Stimulated activated CD4-positive, alpha-beta T cell treated with anti-CD3 and anti-CD28 coated beads, Interleukin-15, amount 100 ng/mL, for 48 hours (primary cell): Measurements from ENCODE around the gene FEN1.
A peak's percentile ranks its signal among the peaks of the same experiment; 100 is the strongest.

Source experiments
- DNase-seq, 2 donors: peaks; one replicate each; pipeline ENCODE4 v3.0.0-alpha.2; 2020; ENCODE audit warnings: low read depth in 2 of 2

Gene FEN1

GRCh38 chr11:61775106-61775505 is 17.6 kb upstream of the FEN1 start:
- DNase-seq, result no peak

DNA sequence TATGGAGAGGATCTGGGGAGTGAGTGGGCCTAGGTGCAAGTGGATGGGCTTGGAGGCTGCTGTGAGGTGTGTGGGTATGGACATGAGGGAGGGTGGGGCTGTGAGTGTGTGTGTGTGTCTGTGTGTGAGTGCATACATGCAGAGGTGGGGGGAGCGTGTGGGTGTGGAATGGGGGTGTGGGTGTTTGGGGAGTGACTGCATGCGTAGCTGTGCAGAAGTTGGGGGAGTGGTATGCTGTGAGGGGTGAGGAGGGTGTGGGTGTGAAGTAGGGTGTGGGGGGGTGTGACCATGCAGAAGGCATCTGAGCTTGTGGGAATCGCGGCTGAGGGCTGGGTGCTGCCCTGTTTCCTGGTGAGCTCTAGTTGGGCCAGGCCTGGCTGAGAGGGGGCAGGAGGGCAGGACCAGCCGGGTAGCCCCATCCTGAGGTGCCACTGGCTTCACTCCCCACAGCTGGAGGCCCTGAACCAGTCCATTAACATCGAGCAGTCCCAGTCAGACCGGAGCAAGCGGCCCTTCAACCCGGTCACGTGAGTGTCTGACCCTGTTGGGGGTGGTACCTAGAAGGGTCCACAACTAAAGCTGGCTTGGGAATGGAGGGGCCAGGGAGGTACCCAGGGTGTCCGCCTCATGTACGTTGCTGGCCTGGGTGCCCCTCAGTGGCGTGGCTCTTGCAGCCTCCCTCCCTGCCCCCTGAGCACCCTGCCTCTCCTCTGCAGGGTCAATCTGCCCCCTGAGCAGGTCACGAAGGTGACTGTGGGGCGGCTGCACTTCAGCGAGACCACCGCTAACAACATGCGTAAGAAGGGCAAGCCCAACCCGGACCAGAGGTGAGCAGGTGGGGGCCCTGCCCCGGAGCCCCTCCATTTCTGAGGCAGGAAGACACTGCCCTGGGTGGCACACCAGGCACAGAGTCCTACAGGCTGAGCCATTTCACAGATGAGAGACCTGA is 16.8 kb upstream of the FEN1 start:
- no peak for DNase-seq

- peak; percentile 37 to 67 for DNase-seq
Observed at GRCh38 chr11:61776561-61777075, 16.1 kb upstream of the FEN1 start.

DNA sequence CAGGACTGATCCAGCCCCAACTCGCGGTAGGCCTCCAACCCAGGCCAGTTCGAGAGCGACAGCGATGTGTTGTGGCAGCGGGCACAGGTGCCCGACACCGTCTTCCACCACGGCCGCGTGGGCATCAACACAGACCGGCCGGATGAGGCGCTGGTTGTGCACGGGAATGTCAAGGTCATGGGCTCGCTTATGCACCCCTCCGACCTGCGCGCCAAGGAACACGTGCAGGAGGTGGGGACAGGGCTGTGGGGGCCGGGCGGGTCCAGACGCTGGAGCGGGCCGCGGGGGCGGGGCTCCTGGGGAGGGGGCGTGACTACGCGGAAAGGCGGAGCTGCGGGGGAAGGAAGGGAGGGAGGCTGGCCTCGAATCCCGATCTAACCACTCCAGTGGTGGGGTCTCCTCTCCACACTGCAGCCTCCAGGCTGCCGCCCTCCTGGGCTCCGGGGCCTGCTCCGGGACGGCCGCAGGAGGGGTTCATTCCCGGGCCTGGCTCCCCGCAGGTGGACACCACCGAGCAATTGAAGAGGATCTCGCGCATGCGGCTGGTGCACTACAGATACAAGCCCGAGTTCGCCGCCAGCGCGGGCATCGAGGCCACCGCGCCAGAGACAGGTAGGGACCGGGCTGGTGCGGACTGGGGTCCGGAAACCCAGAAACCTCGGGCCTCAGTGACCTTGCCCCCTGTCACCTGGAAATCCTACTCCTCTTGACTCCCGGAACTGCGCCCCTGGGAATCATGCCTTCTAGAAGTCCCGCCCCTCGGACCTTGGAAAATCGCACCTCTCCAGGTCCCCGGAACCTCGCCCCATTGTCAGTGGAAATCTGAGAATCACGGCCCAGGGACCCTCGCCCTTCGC is 15.2 kb upstream of the FEN1 start:
- DNase-seq, result peak in 1 of 2 donors; percentile 45

DNA sequence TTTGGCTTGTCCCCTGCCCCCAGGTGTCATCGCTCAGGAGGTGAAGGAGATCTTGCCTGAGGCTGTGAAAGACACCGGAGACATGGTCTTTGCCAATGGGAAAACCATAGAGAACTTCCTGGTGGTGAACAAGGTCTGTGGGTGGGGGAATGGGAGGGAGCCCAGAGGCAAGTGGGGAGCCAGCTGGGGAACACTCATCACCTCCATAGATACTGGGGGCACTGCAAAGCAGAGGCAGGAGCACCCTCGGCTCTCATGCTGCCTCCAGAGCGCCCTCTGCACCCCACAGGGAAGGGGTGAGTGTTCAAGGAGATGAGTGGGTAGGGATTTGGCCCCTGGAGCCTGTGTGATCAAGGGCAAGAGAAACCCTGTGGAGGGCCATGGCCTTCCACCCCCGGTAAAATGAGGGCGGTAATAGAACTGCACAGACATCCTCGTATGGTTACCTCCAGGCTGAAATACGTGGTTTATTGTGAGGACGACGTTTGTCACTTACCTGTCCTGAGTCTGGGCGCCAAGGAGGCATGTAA is 14.3 kb upstream of the FEN1 start:
- no peak for DNase-seq

DNA sequence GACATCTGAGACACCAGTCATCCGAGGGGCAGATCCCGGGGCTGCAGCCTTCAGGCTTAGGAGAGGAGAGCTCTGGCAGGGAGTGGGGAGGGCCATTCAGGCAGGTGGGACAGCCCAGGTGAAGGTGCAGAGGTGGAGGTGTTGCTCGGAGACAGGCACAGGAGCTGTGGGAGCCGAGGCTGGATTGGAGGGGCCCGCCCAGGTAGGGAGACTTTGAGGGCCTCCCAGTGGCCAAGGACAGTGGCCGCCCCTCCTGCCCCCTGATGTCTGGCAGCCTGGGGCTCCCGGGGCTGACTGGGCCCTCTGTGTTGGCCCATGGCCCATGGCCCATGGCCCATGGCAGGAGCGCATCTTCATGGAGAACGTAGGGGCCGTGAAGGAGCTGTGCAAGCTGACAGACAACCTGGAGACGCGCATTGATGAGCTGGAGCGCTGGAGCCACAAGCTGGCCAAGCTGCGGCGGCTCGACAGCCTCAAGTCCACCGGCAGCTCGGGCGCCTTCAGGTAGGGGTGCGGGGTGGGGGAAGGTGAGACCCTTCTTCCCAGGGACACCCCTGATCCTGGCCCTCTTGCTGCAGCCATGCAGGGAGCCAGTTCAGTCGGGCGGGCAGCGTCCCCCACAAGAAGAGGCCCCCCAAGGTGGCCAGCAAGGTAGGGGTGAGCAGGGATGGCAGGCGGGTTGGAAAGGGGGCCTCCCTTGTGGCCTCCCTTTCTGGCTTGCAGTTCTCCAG is 13.6 kb upstream of the FEN1 start:
- DNase-seq, result no peak

GRCh38 chr11:61779666-61780525 is 12.8 kb upstream of the FEN1 start:
- no peak for DNase-seq

DNA sequence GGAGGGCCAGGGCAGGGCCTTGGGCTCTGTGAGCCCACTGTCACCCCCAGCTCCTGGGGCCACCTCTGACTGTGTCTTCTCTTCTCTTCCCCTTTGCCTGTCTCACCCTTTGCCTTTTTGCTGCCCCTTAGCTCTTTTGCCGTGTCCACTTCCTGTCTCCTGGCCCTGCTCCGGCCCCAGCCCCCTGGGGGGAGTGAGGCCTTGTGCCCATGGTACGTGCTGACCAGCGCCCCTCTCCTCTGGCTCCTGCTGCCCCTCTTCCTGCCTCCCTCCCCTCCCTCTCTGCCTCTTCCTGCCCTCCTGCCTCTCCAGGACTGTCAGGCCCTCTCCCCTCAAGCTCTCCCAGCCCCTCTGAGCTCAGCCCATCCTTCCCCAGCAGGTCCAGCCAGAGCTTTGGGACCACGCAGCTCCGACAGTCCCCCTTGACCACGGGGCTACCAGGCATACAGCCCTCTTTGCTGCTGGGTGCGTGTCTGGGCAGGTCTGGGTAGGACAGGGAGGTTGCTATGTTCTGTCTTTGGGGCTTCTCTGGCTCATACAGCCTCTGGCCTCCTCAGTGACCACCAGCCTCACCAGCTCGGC is 12.0 kb upstream of the FEN1 start:
- DNase-seq, result no peak

GRCh38 chr11:61781585-61781984 is 11.1 kb upstream of the FEN1 start:
- DNase-seq, result no peak

DNA sequence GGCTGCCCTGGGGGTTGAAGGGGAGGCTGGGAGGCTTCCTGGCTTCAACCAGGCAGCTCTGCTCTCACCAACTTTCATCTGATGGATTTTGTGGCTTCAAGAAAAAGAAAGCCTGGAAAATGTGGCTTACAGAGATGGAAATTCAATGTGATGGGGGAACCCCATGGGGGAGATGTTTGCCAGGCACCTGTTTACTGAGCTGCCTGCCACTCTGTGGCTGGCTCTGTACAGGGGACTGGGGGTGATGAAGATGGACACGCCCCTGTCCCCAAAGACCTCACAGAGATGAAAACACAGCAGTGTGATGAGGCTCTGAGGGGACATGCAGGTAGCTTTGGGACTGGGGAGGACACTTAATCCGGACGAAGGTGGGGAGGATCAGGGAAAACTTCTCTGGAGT is 10.4 kb upstream of the FEN1 start:
- DNase-seq, result no peak

- DNase-seq, result no peak
Observed at GRCh38 chr11:61782841-61783240, 9.9 kb upstream of the FEN1 start.

GRCh38 chr11:61783717-61784505 is 8.8 kb upstream of the FEN1 start:
- DNase-seq, result no peak

- no peak for DNase-seq
Observed at GRCh38 chr11:61784506-61784805, 8.3 kb upstream of the FEN1 start.

DNA sequence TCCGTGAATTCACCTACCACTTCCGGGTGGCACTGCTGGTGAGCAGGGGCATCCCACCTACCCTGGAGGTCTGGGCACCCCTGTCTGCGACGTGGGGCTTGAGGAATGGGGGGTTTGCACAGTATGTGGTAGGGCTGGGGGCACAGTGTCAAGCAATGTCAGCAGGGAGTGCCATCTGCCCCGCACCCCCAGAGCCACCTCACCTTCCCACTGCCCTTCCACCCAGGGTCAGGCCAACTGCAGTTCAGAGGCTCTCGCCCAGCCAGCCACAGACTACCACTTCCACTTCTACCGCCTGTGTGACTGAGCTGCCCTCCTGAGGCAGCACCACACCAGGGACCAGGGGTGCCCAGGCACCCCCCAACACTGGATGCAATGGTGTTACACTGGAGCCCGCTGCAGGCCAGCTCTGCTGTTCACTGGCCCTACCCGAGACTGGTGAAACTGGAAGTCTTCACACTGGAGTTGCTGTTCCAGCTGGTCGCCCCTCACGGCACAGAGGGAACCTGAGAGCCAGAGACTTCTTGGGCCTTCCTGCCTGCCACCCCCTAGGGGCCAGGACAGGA is 6.8 kb upstream of the FEN1 start:
- DNase-seq, result no peak

DNA sequence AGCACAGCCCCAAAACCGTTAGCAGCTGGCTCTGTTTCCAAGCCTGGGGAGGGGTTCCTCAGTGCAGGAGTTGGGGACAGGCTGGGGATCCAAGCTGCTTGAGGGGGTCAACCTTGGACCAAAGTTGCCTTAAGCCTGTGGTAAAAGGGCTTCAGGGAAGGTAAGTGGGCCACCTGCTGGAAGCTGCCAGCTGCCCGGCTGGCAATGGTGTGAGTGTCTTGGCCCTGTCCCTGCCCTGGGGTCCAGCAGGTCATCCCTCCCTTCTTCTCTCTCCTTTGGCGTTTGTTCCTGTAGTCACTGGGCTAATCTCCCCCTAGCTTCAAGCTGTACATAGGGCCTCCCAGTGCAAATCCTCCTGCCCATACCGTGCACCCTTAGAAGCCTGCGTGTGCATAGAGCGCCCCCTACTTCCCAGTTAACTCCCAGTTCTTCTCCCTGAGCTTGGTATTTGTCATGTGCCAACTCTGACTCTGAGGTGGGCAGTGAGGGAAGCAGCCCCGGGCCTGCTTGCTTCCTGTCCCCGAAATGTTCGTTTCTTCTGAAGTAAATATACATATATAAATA is 4.7 kb upstream of the FEN1 start:
- no peak for DNase-seq

- DNase-seq, result peak in 1 of 2 donors; percentile 31
Observed at GRCh38 chr11:61791737-61792309, 888 bp upstream of the FEN1 start.

GRCh38 chr11:61793083-61793828 is 545 bp downstream of the FEN1 start:
- DNase-seq, result no peak

- DNase-seq, result no peak
Observed at GRCh38 chr11:61793829-61794204, 1.1 kb downstream of the FEN1 start.
